Transverse colon (tissue), 4 donors: ENCODE results near the gene GSK3A. TPM values are rescaled to one million over a fixed set of nuclear protein-coding genes. Genes with fewer than 3 reads are reported as not detected.

Experiments used
- DNase-seq: peaks from one replicate; pipeline ENCODE4 v3.0.0-alpha.2; 2019
- H3K27ac ChIP-seq, 4 donors: fragments of 200-600 bp; sonication (generic); 2 replicates each; pipeline ENCODE4 v1.5.1; 2016 to 2018; ENCODE audit warnings: inconsistent platforms in 4 of 4
- H3K27me3 ChIP-seq: fragments of 200-600 bp; sonication (generic); 2 replicates; pipeline ENCODE4 v1.5.1; 2017; ENCODE audit warnings: inconsistent platforms
- H3K36me3 ChIP-seq, 4 donors: fragments of 200-600 bp; sonication (generic); 2 replicates each; pipeline ENCODE4 v1.5.1; 2017 to 2019; ENCODE audit warnings: inconsistent platforms in 4 of 4
- H3K4me1 ChIP-seq, 4 donors: fragments of 200-600 bp; sonication (generic); 2 replicates each; pipeline ENCODE4 v1.5.1; 2017 to 2020; ENCODE audit warnings: inconsistent platforms in 4 of 4
- H3K4me3 ChIP-seq, 4 donors: fragments of 200-600 bp; sonication (generic); 1 replicate in 1 of 4; 2 replicates in 3 of 4; pipeline versions ENCODE4 v1.5.1 to v1.6.1; 2017 to 2019; ENCODE audit warnings: inconsistent platforms in 4 of 4
- H3K9me3 ChIP-seq, 2 donors: fragments of 200-600 bp; sonication (generic); 2 replicates each; pipeline ENCODE4 v1.5.1; 2017 to 2019; ENCODE audit warnings: inconsistent platforms in 2 of 2
- EP300 ChIP-seq: sonication (generic); formaldehyde crosslinking; IDR thresholded peaks from one replicate; pipeline ENCODE4 v1.6.1; 2017; ENCODE audit warnings: antibody characterized with exemption, low read depth
- POLR2A ChIP-seq: fragments of 450-650 bp; IDR thresholded peaks from one replicate; pipeline ENCODE4 v1.6.1; 2016; ENCODE audit warnings: antibody characterized with exemption, mild to moderate bottlenecking, moderate library complexity
- POLR2AphosphoS5 ChIP-seq, 3 donors: sonication (generic); formaldehyde crosslinking; IDR thresholded peaks; one replicate each; pipeline ENCODE4 v1.6.1; 2016; ENCODE audit warnings: antibody characterized with exemption in 3 of 3
- WGBS, 2 donors: methylation state at CpG; one replicate each; pipeline ENCODE4 v1.1.5; 2018; ENCODE audit warnings: low coverage in 1 of 2; 5-methylcytosine and 5-hydroxymethylcytosine counted together
- in situ Hi-C, 4 donors: fragments of 200-750 bp; cut with MboI; loops; one replicate each; pipeline versions ENCODE4 v1.15.0 to v1.15.1; 2017; ENCODE audit warnings: low sequenced_read_pairs in 3 of 4, low pct_ligation_motif_present in 1 of 4, low pct_unique_long_range_greater_than_20kb in 1 of 4
- intact Hi-C: fragments of 100-400 bp; cut with DNase I; formaldehyde crosslinking; loops from one replicate; pipeline ENCODE4 v1.15.1; 2023; ENCODE audit warnings: low total_unique reads
- total RNA-seq, 4 donors: library from RNA; depleted of rRNA; stranded (reverse); fragments of >200 nt; gene quantifications; one replicate each; pipeline ENCODE4 v1.1.0, GENCODE V29; 2016
- TF ChIP-seq, protein P1 (sequence below), 5 experiments: fragments of 200-600 bp in 3 of 5; fragments of 450-650 bp in 2 of 5; sonication (generic) in 3 of 5; IDR thresholded peaks; 1 replicate in 2 of 5; 2 replicates in 3 of 5; pipeline ENCODE4 v1.5.1; 2016 to 2017; ENCODE audit warnings: antibody characterized with exemption in 5 of 5, inconsistent platforms in 3 of 5, mild to moderate bottlenecking in 2 of 5, moderate library complexity in 1 of 5

GSK3A gene
- total RNA-seq, 4 donors from 2014 or later, result 10.7 to 46.4 (median 31.0) TPM

DNA sequence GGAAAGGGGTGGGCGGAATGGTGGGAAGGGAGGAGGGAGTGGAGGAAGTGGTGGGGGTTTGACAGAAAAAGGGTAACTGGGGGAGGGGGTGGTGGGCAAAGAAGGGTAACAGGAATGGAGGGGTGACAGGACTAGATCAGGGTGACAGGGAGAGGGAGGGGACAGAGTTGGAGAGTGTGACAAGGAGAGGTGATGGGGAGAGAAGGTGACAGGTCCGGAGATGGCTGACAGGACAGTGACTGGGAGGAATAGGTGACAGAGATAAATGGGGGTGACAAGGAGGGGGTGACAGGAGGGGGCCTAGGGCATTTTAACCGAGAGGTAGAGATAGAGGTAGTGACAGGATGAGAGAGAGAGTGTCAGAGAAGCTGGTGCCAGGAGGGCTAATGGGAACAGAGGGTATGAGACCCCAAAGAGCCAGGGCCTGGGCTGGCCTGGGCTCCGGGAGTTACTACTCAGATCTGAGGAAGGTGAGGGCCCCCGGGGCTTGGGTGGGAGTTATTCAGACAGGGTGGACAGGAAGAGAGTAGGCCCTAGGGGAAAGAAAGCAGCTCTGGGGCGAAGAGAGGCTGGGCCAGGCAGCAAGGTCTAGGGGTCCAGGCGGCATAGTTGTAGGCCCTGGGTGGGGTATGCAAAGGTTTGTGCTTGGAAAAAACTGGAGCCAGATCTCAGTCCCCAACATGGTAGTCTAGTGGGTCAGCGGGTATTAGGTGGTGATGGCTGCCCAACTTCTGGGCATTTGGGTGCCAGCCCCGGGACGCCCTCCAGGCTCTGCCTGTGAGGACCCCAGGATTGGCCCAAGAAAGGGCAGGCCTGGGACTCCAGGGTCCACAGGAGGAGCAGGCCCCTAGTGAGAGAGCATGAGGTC, 27.3 kb upstream of the GSK3A start:
- intact Hi-C loops, result no loop called here
- H3K36me3 ChIP-seq, result peaks cover 0 to 12% (median 0%) of the 10 kb centered on the region in 4 donors
- DNase-seq, result no peak
- TF ChIP-seq, protein P1, sequence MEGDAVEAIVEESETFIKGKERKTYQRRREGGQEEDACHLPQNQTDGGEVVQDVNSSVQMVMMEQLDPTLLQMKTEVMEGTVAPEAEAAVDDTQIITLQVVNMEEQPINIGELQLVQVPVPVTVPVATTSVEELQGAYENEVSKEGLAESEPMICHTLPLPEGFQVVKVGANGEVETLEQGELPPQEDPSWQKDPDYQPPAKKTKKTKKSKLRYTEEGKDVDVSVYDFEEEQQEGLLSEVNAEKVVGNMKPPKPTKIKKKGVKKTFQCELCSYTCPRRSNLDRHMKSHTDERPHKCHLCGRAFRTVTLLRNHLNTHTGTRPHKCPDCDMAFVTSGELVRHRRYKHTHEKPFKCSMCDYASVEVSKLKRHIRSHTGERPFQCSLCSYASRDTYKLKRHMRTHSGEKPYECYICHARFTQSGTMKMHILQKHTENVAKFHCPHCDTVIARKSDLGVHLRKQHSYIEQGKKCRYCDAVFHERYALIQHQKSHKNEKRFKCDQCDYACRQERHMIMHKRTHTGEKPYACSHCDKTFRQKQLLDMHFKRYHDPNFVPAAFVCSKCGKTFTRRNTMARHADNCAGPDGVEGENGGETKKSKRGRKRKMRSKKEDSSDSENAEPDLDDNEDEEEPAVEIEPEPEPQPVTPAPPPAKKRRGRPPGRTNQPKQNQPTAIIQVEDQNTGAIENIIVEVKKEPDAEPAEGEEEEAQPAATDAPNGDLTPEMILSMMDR (IDR thresholded peaks at IDR 0.05), result no peak
- TF ChIP-seq EP300 (no peak), POLR2AphosphoS5 (IDR thresholded peaks at IDR 0.05) (no peak), POLR2A (no peak)
- 10 to 34% methylated on average over 2 to 10 of the region's 10 CpGs for WGBS, 2 donors
- H3K9me3 ChIP-seq, result no peaks in the 10 kb centered on the region
- in situ Hi-C loops, result no loop called here
- H3K27me3 ChIP-seq, result no peaks in the 10 kb centered on the region
- H3K4me1 ChIP-seq, result peaks cover 21 to 32% (median 23%) of the 10 kb centered on the region in 4 donors
- peak overlapping the region; percentile 54 to 77 (median 60) for H3K4me3 ChIP-seq
- peak overlapping the region; percentile 91 to 95 (median 94) for H3K27ac ChIP-seq

DNA sequence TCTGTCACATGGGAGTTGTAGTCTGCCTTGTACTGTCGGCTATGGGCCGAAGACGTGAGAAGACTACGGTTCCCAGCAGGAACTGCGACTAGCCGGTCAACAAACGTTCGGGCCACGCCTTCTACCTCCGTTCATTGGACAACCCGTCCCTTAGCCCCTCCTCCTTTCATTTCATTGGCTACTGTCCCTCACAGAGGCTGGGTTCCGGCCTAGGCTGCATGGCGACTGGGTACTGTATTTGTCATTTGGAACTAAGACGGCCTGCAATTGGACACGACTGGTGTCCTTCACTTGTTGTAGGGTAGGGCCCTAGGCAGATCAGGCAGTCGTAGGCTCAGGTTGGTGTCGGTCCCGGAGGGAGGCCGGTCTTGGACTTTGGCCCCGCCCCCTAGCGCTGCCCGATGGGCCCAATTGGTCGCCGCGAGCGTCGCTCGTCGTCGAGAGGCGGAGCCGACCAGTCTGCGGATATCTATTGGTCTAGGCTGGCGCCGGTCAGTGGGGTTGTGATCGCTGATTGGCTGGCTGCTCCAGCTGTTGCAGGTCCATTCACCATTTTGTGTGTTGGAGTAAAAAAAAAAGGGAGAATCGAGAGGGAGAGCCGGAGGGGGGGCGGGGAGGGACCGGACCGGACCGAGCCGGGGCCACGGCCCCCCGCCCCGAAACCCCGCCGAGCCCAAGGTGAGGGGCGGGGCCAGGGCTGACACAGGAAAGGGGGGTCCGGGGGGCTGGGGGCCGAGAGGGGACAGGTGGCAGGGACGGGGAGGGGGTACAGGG, 26.5 kb upstream of the GSK3A start, which contains the start of gene CIC:
Gene CIC (plus strand): TSS at position 549 of the 774 bp plus-strand sequence. CDS start 2,532 bp downstream, outside the sequence.
- intact Hi-C loops, result no loop called here
- Histone ChIP-seq H3K4me1 (peaks cover 21 to 30% (median 23%) of the 10 kb centered on the region in 4 donors), H3K4me3 (peak within 1 kb of the TSS; percentile 59 to 83 (median 80)), H3K27ac (peak within 1 kb of the TSS; percentile 95 to 99 (median 98)), H3K36me3 (peaks cover 0 to 3% (median 0%) of the 10 kb centered on the region in 4 donors), H3K9me3 (no peaks in the 10 kb centered on the region), H3K27me3 (no peaks in the 10 kb centered on the region)
- TF ChIP-seq POLR2AphosphoS5 (IDR thresholded peaks at IDR 0.05) (no peak), POLR2A (no peak), EP300 (no peak)
- TF ChIP-seq, protein P1 (IDR thresholded peaks at IDR 0.05), result no peak
- in situ Hi-C loops, result no loop called here
- DNase-seq, result peak; percentile 100
- 0% methylated on average over 14 to 45 of the region's 52 CpGs for whole genome bisulfite sequencing, 2 donors

DNA sequence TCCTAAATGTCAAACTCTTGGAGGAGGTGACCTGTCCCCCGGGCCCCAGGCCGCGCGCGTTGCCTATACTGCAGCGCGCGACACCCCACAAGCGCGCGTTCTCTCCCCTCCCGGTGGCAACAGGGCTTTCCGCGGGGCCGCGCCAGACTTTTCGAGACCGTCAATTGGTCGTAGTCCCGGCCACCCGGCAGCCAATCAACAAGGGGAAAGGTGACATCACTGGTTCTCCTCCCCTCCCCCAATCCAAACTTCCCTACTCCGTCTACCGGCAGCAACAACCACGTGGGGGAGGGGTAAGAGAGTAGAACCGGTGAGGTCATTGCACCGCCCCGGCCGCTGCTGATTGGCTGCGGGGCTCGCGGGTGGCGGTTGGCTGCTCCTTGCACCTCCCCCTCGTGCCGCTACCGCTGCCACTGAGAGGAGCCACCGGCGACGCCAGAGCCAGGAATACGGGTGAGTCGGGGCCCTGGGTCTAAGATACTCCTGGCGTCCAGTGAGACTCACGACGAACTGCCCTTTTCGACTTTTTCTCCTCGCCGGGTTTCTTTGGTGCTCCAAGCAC, 25.8 kb upstream of the GSK3A start:
- Histone ChIP-seq H3K4me3 (peak overlapping the region; percentile 59 to 83 (median 80)), H3K27ac (peak overlapping the region; percentile 95 to 99 (median 98)), H3K9me3 (no peaks in the 10 kb centered on the region), H3K27me3 (no peaks in the 10 kb centered on the region), H3K4me1 (peaks cover 21 to 30% (median 23%) of the 10 kb centered on the region in 4 donors), H3K36me3 (no peaks in the 10 kb centered on the region)
- intact Hi-C loops (no loop called here), in situ Hi-C loops (no loop called here)
- peak; percentile 77 for TF ChIP-seq POLR2A
- TF ChIP-seq, protein P1 (IDR thresholded peaks at IDR 0.05), result peak in 3 of 5 experiments; percentile 7 to 33 (median 25)
- peak; percentile 81 for TF ChIP-seq EP300
- TF ChIP-seq POLR2AphosphoS5 (IDR thresholded peaks at IDR 0.05), result peak; percentile 77 to 95 (median 86)
- DNase-seq, result peak; percentile 99
- WGBS, 2 donors, result 1% methylated on average over 40 of the region's 46 CpGs; no CpG with 5 or more reads in 1 of the 2 donors
